Measurements from ENCODE around the gene WWC2. TPM values are rescaled to one million over a fixed set of nuclear protein-coding genes. Genes with fewer than 3 reads are reported as not detected.

Gene WWC2
- total RNA-seq, 4 donors from 2014 or later: 28.2 to 38.5 (median 37.0) TPM

DNA sequence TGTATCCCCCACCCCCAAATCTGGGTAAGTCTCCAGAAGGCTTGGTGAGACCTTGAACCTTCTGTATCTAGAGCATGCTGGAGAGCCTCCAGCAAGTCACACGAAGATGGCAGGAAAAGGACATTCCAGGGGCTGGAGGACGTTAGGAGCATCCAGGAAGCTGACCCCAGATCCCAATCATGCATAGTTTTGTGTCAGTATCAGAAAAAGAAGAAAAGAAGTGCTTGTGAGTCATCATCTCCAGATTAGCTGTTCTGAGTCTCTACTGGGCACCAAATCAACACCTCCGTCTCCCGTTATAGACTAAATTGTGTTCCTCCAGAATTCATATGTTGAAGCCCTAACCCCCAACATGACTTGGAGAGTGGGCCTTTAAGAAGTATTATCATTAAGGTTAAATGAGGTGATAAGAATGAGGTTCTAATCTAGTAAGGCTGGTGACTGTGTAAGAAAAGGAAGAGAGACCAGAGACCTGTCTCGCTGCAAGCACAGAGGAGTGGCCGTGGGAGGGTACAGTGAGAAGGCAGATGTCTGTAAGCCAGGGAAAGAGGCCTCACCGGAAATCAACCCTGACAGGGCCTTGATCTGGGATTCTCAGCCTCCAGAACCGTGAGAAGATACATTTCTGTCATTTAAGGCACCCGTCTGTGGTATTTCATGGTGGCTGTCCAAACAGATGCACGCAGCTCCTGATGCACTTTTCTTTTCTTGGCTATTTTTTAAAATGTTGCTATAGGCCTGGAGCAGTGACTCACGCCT lies 261.3 kb downstream of the WWC2 start:
- 75% methylated on average over 11 of the region's 11 CpGs for WGBS
- no peak for DNase-seq (ENCODE audit: extremely low spot score)
- H3K9me3 ChIP-seq: peaks cover 0 to 4% (median 0%) of the 10 kb centered on the region in 4 donors
- no peaks in the 10 kb centered on the region for H3K36me3 ChIP-seq
- intact Hi-C loops (cut with DNase I): no loop called here
- no peak overlapping the region for H3K4me3 ChIP-seq
- H3K27me3 ChIP-seq: peaks cover 0 to 9% (median 0%) of the 10 kb centered on the region in 4 donors
- no peak for TF ChIP-seq POLR2AphosphoS5 (IDR thresholded peaks at IDR 0.05)
- TF ChIP-seq POLR2A (IDR thresholded peaks at IDR 0.05; ENCODE audit: low read depth): no peak
- TF ChIP-seq EP300 (IDR thresholded peaks at IDR 0.05): no peak
- TF ChIP-seq, protein P1, sequence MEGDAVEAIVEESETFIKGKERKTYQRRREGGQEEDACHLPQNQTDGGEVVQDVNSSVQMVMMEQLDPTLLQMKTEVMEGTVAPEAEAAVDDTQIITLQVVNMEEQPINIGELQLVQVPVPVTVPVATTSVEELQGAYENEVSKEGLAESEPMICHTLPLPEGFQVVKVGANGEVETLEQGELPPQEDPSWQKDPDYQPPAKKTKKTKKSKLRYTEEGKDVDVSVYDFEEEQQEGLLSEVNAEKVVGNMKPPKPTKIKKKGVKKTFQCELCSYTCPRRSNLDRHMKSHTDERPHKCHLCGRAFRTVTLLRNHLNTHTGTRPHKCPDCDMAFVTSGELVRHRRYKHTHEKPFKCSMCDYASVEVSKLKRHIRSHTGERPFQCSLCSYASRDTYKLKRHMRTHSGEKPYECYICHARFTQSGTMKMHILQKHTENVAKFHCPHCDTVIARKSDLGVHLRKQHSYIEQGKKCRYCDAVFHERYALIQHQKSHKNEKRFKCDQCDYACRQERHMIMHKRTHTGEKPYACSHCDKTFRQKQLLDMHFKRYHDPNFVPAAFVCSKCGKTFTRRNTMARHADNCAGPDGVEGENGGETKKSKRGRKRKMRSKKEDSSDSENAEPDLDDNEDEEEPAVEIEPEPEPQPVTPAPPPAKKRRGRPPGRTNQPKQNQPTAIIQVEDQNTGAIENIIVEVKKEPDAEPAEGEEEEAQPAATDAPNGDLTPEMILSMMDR (IDR thresholded peaks at IDR 0.05): no peak
- H3K4me1 ChIP-seq: no peaks in the 10 kb centered on the region
- H3K27ac ChIP-seq (replicated peaks in 1 of 4): no peak overlapping the region

DNA sequence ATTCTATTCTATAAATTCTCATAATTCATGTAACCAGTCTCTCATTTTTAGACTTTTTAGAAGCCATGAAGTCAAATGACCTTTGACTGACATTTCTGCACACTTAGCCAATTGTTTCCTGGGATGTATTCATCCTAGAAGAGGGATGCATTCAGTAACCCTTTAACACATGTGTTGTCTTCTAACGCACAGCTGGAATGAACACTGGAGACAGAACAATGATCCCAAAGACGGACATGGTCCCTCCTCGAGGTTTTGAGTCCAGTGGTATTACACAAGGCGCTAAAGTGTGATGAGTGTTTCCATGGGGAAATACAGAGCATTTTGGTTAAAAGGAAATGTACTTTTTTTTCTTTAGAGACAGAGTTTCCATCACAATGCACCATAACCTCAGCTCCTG lies 263.0 kb downstream of the WWC2 start:
- TF ChIP-seq POLR2A (IDR thresholded peaks at IDR 0.05; ENCODE audit: low read depth) (no peak), EP300 (IDR thresholded peaks at IDR 0.05) (no peak), POLR2AphosphoS5 (IDR thresholded peaks at IDR 0.05) (no peak)
- TF ChIP-seq, protein P1 (IDR thresholded peaks at IDR 0.05): no peak
- DNase-seq (ENCODE audit: extremely low spot score): no peak
- Histone ChIP-seq H3K27ac (replicated peaks in 1 of 4) (no peak overlapping the region), H3K9me3 (peaks cover 0 to 4% (median 0%) of the 10 kb centered on the region in 4 donors), H3K27me3 (peaks cover 0 to 4% (median 0%) of the 10 kb centered on the region in 4 donors), H3K4me3 (no peak overlapping the region), H3K4me1 (no peaks in the 10 kb centered on the region), H3K36me3 (no peaks in the 10 kb centered on the region)
- intact Hi-C loops (cut with DNase I): no loop called here
- WGBS: 90% methylated on average over 4 of the region's 4 CpGs

- no peaks in the 10 kb centered on the region for H3K4me1 ChIP-seq
- no peak for DNase-seq (ENCODE audit: extremely low spot score)
- no peak overlapping the region for H3K4me3 ChIP-seq
- intact Hi-C loops (cut with DNase I): no loop called here
- no peaks in the 10 kb centered on the region for H3K36me3 ChIP-seq
- peaks cover 0 to 4% (median 0%) of the 10 kb centered on the region in 4 donors for H3K9me3 ChIP-seq
- no peak overlapping the region for H3K27ac ChIP-seq (replicated peaks in 1 of 4)
- no peak for TF ChIP-seq POLR2AphosphoS5 (IDR thresholded peaks at IDR 0.05)
- TF ChIP-seq POLR2A (IDR thresholded peaks at IDR 0.05; ENCODE audit: low read depth): no peak
- TF ChIP-seq, protein P1 (IDR thresholded peaks at IDR 0.05): no peak
- no peak for TF ChIP-seq EP300 (IDR thresholded peaks at IDR 0.05)
- WGBS: 77% methylated on average over 15 of the region's 15 CpGs
- H3K27me3 ChIP-seq: no peaks in the 10 kb centered on the region
Measured at GRCh38 chr4:183362916-183363542, 264.0 kb downstream of the WWC2 start.

DNA sequence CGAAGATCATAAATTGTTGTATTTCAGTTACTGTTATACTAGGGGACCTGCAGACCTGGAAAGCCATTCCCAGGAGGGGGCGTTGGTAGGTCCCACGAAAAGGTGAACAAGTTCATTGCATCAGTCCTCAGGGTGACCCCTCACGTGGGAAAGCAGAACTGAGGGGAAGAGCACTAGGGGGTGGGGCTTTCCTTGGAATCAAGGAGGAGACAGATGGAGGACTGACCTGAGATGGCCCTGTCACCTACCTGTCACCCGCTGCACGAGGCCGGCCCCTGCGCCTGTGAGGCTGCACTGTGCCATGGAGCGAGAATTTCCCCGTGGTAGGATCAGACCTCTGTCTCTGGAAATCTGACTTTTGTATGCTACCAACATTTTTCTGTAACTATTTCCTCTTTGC lies 265.0 kb downstream of the WWC2 start:
- H3K4me1 ChIP-seq: no peaks in the 10 kb centered on the region
- DNase-seq (ENCODE audit: extremely low spot score): no peak
- TF ChIP-seq POLR2A (IDR thresholded peaks at IDR 0.05; ENCODE audit: low read depth): no peak
- TF ChIP-seq POLR2AphosphoS5 (IDR thresholded peaks at IDR 0.05): no peak
- no peak for TF ChIP-seq EP300 (IDR thresholded peaks at IDR 0.05)
- TF ChIP-seq, protein P1 (IDR thresholded peaks at IDR 0.05): no peak
- H3K9me3 ChIP-seq: peaks cover 0 to 4% (median 0%) of the 10 kb centered on the region in 4 donors
- H3K27me3 ChIP-seq: no peaks in the 10 kb centered on the region
- H3K36me3 ChIP-seq: no peaks in the 10 kb centered on the region
- H3K4me3 ChIP-seq: no peak overlapping the region
- no peak overlapping the region for H3K27ac ChIP-seq (replicated peaks in 1 of 4)
- intact Hi-C loops (cut with DNase I): no loop called here
- WGBS: 55% methylated on average over 10 of the region's 10 CpGs

Data from esophagus muscularis mucosa (tissue), 4 donors.